ENCODE data around the gene OCA2. TPM values are rescaled to one million over a fixed set of nuclear protein-coding genes. Genes with fewer than 3 reads are reported as not detected.
"Not testable (repeated sequence)": the region's sequence is repeated elsewhere in the genome, so short reads cannot be mapped to it uniquely, and the experiment has no call there.

The OCA2 gene
- total and polyA plus RNA-seq, 11 donors: 0.04 to 0.10 (median 0.07) TPM; not detected in 8

GRCh38 chr15:27961801-27962200 lies 137.3 kb downstream of the OCA2 start:
- H3K36me3 ChIP-seq: no peaks in the 10 kb centered on the region
- no peaks in the 10 kb centered on the region for H3K9me3 ChIP-seq
- ATAC-seq (no peak), DNase-seq (no peak)
- 73 to 91% (median 87%) methylated on average over 1 of the region's 1 CpG for WGBS, 4 donors
- no peak overlapping the region for H3K4me3 ChIP-seq
- TF ChIP-seq POLR2A (IDR thresholded peaks at IDR 0.05): no peak
- TF ChIP-seq CTCF (IDR thresholded peaks at IDR 0.05): no peak
- H3K4me1 ChIP-seq: no peaks in the 10 kb centered on the region
- H3K27me3 ChIP-seq: no peaks in the 10 kb centered on the region
- intact Hi-C loops (cut with DNase I): no loop called here
- no peak overlapping the region for H3K27ac ChIP-seq

- WGBS, 4 donors: 68 to 77% (median 71%) methylated on average over 10 of the region's 10 CpGs
- H3K9me3 ChIP-seq: no peaks in the 10 kb centered on the region
- DNase-seq (no peak), ATAC-seq (no peak)
- intact Hi-C loops (cut with DNase I): no loop called here
- no peak for TF ChIP-seq POLR2A (IDR thresholded peaks at IDR 0.05)
- no peak for TF ChIP-seq CTCF (IDR thresholded peaks at IDR 0.05)
- H3K27ac ChIP-seq: no peak overlapping the region
- H3K4me3 ChIP-seq: no peak overlapping the region
- H3K36me3 ChIP-seq: no peaks in the 10 kb centered on the region
- no peaks in the 10 kb centered on the region for H3K4me1 ChIP-seq
- no peaks in the 10 kb centered on the region for H3K27me3 ChIP-seq
Observed at GRCh38 chr15:27958911-27959578, 140.1 kb downstream of the OCA2 start.

- DNase-seq (no peak), ATAC-seq (no peak)
- H3K4me3 ChIP-seq: no peak overlapping the region
- 68 to 75% (median 68%) methylated on average over 8 of the region's 8 CpGs for WGBS, 4 donors
- no peaks in the 10 kb centered on the region for H3K27me3 ChIP-seq
- no peaks in the 10 kb centered on the region for H3K4me1 ChIP-seq
- intact Hi-C loops (cut with DNase I): no loop called here
- no peaks in the 10 kb centered on the region for H3K36me3 ChIP-seq
- no peaks in the 10 kb centered on the region for H3K9me3 ChIP-seq
- no peak overlapping the region for H3K27ac ChIP-seq
- TF ChIP-seq CTCF (IDR thresholded peaks at IDR 0.05) (no peak), POLR2A (IDR thresholded peaks at IDR 0.05) (no peak)
Observed at GRCh38 chr15:27956285-27956684, 142.8 kb downstream of the OCA2 start.

GRCh38 chr15:27955087-27955486 lies 144.0 kb downstream of the OCA2 start:
- DNase-seq (no peak), ATAC-seq (no peak)
- H3K4me1 ChIP-seq: no peaks in the 10 kb centered on the region
- no peaks in the 10 kb centered on the region for H3K36me3 ChIP-seq
- H3K4me3 ChIP-seq: no peak overlapping the region
- H3K27ac ChIP-seq: no peak overlapping the region
- no peaks in the 10 kb centered on the region for H3K9me3 ChIP-seq
- intact Hi-C loops (cut with DNase I): no loop called here
- WGBS, 4 donors: 93 to 96% (median 95%) methylated on average over 10 of the region's 10 CpGs
- H3K27me3 ChIP-seq: no peaks in the 10 kb centered on the region
- no peak for TF ChIP-seq POLR2A (IDR thresholded peaks at IDR 0.05)
- no peak for TF ChIP-seq CTCF (IDR thresholded peaks at IDR 0.05)

GRCh38 chr15:27952593-27952992 lies 146.5 kb downstream of the OCA2 start:
- 89 to 92% (median 91%) methylated on average over 6 of the region's 6 CpGs for WGBS, 4 donors
- not testable (repeated sequence) for ATAC-seq

More at GRCh38 chr15:27952593-27952992, 146.5 kb downstream of the OCA2 start:
- intact Hi-C loops (cut with DNase I); H3K4me1 ChIP-seq; H3K27me3 ChIP-seq; DNase-seq; H3K9me3 ChIP-seq; H3K4me3 ChIP-seq; H3K27ac ChIP-seq; H3K36me3 ChIP-seq: not testable (repeated sequence)

Data from heart left ventricle (tissue), 16 donors.